RWPE2 (cell line): ENCODE measurements around the gene MEPCE.

Experiments
- ATAC-seq: fragments of 200-7000 bp; cut with Tn5 transposase; 3 replicates; pipeline ENCODE4 v1.9.1; 2021; ENCODE audit warnings: low read depth
- DNase-seq: peaks from one replicate; pipeline ENCODE4 v3.0.0-alpha.2; 2020; ENCODE audit warnings: low spot score
- H3K27ac ChIP-seq: fragments of 450-650 bp; 2 replicates; pipeline ENCODE4 v1.5.1; 2017; ENCODE audit warnings: mild to moderate bottlenecking; ENCODE audit not compliant: poor library complexity, severe bottlenecking
- H3K27me3 ChIP-seq: fragments of 250-450 bp; sonication (Bioruptor Pico); 2 replicates; pipeline ENCODE4 v1.5.1; 2021; ENCODE audit warnings: mild to moderate bottlenecking, moderate library complexity; ENCODE audit not compliant: insufficient read depth, poor library complexity, severe bottlenecking
- H3K36me3 ChIP-seq: fragments of 250-450 bp; sonication (Bioruptor Pico); 2 replicates; pipeline ENCODE4 v1.5.1; 2020; ENCODE audit warnings: low read depth, mild to moderate bottlenecking, moderate library complexity
- H3K4me1 ChIP-seq: fragments of 250-450 bp; sonication (Bioruptor Pico); 2 replicates; pipeline ENCODE4 v1.5.1; 2021; ENCODE audit warnings: mild to moderate bottlenecking, moderate library complexity; ENCODE audit not compliant: insufficient read depth, poor library complexity, severe bottlenecking
- H3K4me3 ChIP-seq: fragments of 250-450 bp; sonication (Bioruptor Pico); 2 replicates; pipeline ENCODE4 v1.5.1; 2021; ENCODE audit warnings: mild to moderate bottlenecking, moderate library complexity; ENCODE audit not compliant: severe bottlenecking
- H3K9me3 ChIP-seq: fragments of 250-450 bp; sonication (Bioruptor Pico); 2 replicates; pipeline ENCODE4 v1.5.1; 2021; ENCODE audit warnings: mild to moderate bottlenecking, moderate library complexity; ENCODE audit not compliant: severe bottlenecking
- TF ChIP-seq, protein P1 (sequence below): fragments of 450-650 bp; IDR thresholded peaks from one replicate; pipeline ENCODE4 v1.5.1; 2017; ENCODE audit warnings: mild to moderate bottlenecking, moderate library complexity; ENCODE audit not compliant: poor library complexity, severe bottlenecking

The MEPCE gene

DNA sequence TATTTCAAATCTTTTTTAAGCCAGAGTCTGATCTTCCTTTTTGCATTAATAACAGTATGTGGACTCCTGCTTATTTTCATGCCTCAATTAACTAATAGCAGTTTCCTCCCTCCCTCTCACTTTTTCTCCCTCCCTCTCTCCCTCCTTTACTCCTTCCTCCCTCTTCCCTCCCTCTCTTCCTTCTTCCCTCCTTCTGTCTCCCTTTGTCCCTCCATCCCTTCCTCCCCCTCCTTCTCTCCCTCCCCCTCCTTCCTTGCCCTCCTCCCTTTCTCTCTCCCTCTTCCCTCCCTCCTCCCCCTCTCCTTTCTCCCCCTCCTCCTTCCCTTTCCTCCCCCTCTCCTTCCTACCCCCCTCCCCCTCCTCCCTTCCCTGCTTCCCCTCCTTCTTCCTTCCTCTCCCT, 3.1 kb upstream of the MEPCE start:
- ATAC-seq (no peak), DNase-seq (no peak)
- Histone ChIP-seq H3K9me3 (no peaks in the 10 kb centered on the region), H3K36me3 (no peaks in the 10 kb centered on the region; the same call in none of the 2 replicates), H3K4me1 (no peaks in the 10 kb centered on the region), H3K27ac (no peak overlapping the region), H3K27me3 (no peaks in the 10 kb centered on the region), H3K4me3 (no peak overlapping the region)
- TF ChIP-seq, protein P1, sequence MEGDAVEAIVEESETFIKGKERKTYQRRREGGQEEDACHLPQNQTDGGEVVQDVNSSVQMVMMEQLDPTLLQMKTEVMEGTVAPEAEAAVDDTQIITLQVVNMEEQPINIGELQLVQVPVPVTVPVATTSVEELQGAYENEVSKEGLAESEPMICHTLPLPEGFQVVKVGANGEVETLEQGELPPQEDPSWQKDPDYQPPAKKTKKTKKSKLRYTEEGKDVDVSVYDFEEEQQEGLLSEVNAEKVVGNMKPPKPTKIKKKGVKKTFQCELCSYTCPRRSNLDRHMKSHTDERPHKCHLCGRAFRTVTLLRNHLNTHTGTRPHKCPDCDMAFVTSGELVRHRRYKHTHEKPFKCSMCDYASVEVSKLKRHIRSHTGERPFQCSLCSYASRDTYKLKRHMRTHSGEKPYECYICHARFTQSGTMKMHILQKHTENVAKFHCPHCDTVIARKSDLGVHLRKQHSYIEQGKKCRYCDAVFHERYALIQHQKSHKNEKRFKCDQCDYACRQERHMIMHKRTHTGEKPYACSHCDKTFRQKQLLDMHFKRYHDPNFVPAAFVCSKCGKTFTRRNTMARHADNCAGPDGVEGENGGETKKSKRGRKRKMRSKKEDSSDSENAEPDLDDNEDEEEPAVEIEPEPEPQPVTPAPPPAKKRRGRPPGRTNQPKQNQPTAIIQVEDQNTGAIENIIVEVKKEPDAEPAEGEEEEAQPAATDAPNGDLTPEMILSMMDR, result no peak

DNA sequence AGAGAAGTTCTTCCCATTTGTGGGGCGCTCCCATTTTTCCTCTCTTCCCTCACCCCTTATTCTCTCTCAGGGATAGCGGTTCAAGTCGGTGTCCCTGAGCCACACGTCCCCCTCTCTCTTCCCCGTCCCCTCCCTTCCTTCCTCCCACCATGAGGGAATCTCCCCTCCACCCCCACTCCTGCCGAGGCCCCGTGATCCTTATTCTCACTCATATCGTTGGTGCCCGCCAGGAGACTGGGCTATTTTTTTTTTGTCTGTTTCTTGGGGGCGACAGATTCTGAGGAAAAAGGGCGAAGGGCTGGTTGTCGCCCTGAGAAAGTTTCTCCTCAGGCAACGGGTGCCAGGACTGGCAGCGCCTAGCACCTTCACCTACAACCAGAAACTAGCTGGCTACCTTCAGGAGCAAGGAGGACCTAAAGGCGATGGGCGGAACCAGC, 1.9 kb upstream of the MEPCE start:
- ATAC-seq (no peak), DNase-seq (no peak)
- no peaks in the 10 kb centered on the region for H3K9me3 ChIP-seq
- TF ChIP-seq, protein P1, result no peak
- no peaks in the 10 kb centered on the region for H3K27me3 ChIP-seq
- H3K36me3 ChIP-seq, result peaks cover 9% of the 10 kb centered on the region
- peak overlapping the region; percentile 67 for H3K4me3 ChIP-seq
- peak overlapping the region; percentile 79 for H3K27ac ChIP-seq
- H3K4me1 ChIP-seq, result no peaks in the 10 kb centered on the region

DNA sequence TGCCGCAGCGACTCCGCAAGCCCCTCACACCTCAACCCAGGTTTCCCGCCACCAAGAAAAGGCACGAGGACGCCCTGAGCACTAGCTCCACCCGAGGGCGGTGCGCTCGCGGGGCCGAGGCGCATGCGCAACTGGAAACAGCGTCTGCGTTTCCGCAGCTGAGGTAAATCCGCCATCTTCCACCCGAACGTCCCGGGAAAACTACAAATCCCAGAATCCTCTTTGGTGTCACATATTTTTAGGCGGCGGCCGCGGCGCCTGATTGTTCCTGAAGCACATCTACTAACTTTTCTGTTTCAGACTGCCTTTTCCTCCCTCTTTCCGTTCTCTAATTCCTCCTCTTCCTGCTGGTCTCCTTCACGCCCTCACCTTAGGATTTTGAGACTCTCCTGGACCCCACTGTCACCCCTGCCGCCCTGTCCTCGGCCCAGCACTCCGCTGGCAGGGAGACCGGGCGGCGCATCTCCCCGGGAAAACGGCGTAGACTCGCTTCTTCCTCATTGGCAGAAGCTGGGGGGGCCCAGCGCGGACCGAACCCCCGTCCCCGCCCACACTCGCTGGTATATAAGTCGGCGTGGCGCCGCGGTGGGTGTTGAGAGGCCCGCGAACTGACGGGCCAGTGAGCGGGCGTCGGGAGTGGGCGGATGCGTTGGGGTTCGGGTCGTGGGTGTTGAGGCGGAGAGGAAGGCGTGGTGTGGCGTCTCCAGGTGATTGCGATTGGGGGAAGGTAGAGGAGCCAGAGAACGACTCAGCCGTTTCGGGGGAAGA, 1.2 kb upstream of the MEPCE start, which contains the start of gene ZCWPW1:
Gene ZCWPW1 (minus strand): TSS at position 505 of the 768 bp plus-strand sequence. CDS start 8,054 bp downstream, outside the sequence.
- Histone ChIP-seq H3K27ac (peak within 1 kb of the TSS; percentile 79), H3K27me3 (no peaks in the 10 kb centered on the region), H3K4me3 (peak within 1 kb of the TSS; percentile 67), H3K4me1 (no peaks in the 10 kb centered on the region), H3K36me3 (peaks cover 15% of the 10 kb centered on the region), H3K9me3 (no peaks in the 10 kb centered on the region)
- TF ChIP-seq, protein P1, result no peak
- DNase-seq, result peak; percentile 95
- peak; percentile 63 for ATAC-seq

GRCh38 chr7:100428967-100429636, 529 bp upstream of the MEPCE start:
- peak; percentile 54 for ATAC-seq
- Histone ChIP-seq H3K4me3 (peak overlapping the region; percentile 67), H3K4me1 (no peaks in the 10 kb centered on the region), H3K9me3 (no peaks in the 10 kb centered on the region), H3K36me3 (peaks cover 22% of the 10 kb centered on the region), H3K27me3 (no peaks in the 10 kb centered on the region), H3K27ac (peak overlapping the region; percentile 79)
- TF ChIP-seq, protein P1, result no peak
- peak; percentile 99 for DNase-seq
